ENCODE data around the gene GSDME.
A peak's percentile ranks its signal among the peaks of the same experiment; 100 is the strongest.

Gene GSDME

DNA sequence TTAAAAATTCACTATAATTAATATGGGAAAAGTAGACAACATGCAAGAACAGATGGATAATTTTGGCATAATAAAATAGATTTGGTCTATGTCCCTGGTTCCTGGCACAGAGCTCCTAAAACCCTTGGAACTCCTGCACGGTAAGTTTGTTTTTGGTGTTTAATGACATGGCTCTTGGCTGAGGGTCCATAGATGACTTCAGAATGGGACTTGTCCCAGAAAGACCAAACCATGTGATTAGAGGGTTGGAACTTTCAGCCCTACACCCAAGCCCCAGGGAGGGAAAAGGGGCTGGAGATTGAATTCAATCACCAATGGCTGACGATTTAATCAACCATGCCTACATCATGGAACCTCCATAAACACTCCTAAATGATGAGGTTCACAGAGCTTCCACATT lies 12.6 kb upstream of the GSDME start:
- H3K36me3 ChIP-seq (ENCODE audit: insufficient read depth, low read length): no peaks in the 10 kb centered on the region
- no peak overlapping the region for H3K9ac ChIP-seq (ENCODE audit: low read depth, low read length)
- H3K9me3 ChIP-seq (ENCODE audit: insufficient read depth, low read depth, low read length): no peaks in the 10 kb centered on the region
- 96% methylated on average over 2 of the region's 2 CpGs for WGBS
- no peaks in the 10 kb centered on the region for H3K4me1 ChIP-seq (ENCODE audit: insufficient read depth, low read length)
- H3K27ac ChIP-seq (ENCODE audit: low read depth, low read length): no peak overlapping the region
- H3K27me3 ChIP-seq (ENCODE audit: insufficient read depth, low read length): no peaks in the 10 kb centered on the region
- no peak overlapping the region for H3K4me3 ChIP-seq (ENCODE audit: low read length)

DNA sequence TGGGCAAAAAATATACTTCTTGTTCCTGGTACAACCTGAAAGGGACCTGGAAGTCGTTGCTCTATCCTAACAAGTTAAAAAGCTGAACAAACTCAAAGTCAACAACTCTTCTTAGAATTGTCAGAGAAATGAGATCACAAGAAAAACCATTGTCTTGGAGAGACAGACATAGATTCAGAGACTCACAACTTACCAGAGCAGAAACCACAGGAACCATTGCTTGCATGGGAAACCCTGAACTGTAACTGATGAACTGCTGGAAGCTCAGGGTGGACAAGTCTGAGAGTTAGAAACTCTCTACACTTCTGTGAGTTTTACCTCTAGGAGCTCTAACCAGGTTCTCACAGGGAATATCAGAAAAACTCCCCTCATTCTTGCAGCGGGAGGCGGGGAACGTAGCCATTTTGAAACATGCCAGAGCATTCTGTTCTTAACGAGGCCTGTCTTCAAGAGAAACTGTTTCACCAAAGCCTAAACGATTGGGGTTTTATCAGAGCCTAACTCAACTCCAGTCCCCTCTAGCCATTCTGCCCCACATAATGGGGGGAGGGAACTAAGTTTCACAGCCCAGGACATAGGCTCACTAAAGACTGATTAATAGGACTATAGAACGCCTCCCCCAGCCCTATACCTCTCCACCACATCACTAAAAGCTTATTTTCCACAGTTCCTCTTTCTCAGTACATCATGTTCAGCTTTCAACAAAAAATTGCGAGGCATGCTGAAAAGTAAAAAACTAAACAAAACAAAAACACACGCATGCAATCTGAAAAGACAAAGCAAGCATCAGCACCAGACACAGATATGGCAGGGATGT lies 12.0 kb upstream of the GSDME start:
- Histone ChIP-seq H3K9me3 (ENCODE audit: insufficient read depth, low read depth, low read length) (no peaks in the 10 kb centered on the region), H3K9ac (ENCODE audit: low read depth, low read length) (no peak overlapping the region), H3K4me3 (ENCODE audit: low read length) (no peak overlapping the region), H3K4me1 (ENCODE audit: insufficient read depth, low read length) (no peaks in the 10 kb centered on the region), H3K27ac (ENCODE audit: low read depth, low read length) (no peak overlapping the region), H3K36me3 (ENCODE audit: insufficient read depth, low read length) (no peaks in the 10 kb centered on the region), H3K27me3 (ENCODE audit: insufficient read depth, low read length) (no peaks in the 10 kb centered on the region)
- WGBS: 85% methylated on average over 9 of the region's 9 CpGs

DNA sequence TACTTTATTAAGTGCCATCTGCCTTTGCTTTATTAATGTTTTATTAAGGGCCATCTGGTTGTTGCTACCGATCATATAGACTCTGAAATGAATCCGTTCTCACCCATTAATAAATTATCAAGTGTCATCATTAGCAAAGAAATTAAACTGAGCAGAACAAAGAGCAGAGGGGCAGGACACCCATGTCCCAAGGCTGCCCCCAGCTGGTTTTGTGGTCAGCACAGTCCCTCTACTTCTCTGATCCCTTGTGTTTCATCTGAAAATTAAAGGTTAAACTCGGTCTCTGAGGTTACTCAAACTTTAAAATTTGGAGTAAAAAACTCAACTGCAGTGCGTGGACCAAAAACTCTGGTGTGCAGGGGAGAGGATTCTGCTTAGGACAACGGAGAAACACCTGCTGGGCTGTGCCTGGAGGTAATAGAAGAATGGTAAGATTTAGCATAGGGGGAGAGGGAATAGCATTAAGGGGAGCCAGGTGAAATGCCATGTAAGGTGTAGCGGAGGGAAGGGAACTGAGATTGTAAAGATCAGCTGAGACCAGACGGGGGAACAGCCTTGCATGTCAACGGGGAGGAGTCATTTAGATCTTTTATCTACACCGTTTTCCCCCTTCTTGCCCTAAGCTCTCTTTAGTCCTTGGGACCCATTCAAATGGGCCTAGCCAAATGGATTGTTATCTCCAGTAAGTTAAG lies 10.8 kb upstream of the GSDME start:
- H3K27ac ChIP-seq (ENCODE audit: low read depth, low read length): no peak overlapping the region
- H3K4me1 ChIP-seq (ENCODE audit: insufficient read depth, low read length): no peaks in the 10 kb centered on the region
- H3K9me3 ChIP-seq (ENCODE audit: insufficient read depth, low read depth, low read length): no peaks in the 10 kb centered on the region
- WGBS: 74% methylated on average over 9 of the region's 9 CpGs
- no peak overlapping the region for H3K9ac ChIP-seq (ENCODE audit: low read depth, low read length)
- no peaks in the 10 kb centered on the region for H3K27me3 ChIP-seq (ENCODE audit: insufficient read depth, low read length)
- no peaks in the 10 kb centered on the region for H3K36me3 ChIP-seq (ENCODE audit: insufficient read depth, low read length)
- no peak overlapping the region for H3K4me3 ChIP-seq (ENCODE audit: low read length)

DNA sequence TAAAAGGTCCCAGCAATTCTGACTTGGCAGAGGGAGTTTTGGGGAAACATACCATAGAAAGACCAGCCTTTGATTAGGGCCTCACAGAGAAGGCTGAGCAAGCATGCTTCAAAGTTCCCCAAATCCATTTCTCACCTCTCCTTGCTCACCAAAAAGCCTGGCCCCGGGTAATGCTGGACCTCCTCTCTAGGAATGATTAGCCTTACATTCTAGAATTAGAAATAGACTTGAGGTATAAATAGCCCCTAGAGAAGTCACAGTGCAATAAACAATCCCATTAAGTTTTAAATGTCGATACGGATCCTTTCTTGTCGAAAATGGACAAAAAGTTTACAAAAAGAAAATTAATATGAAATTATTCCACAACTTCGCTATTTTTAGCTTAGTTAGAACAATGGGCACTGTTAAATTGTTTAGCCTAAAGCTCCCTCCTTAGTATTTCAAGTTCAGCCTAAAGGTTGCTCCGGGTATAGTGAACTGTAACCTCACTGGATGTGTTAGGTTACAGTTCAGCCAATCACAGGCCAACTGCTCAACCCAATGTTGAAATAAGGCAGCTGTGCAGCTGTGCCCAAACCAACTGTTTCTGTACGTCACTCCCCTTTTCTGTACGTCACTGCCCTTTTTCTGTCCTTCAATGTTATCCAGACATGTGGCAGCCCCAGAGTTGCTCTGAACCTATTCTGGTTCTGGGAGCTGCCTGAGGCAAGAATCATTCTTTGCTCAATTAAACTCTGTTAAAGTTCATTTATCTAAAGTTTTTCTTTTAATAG lies 7.9 kb upstream of the GSDME start:
- Histone ChIP-seq H3K27me3 (ENCODE audit: insufficient read depth, low read length) (no peaks in the 10 kb centered on the region), H3K9me3 (ENCODE audit: insufficient read depth, low read depth, low read length) (no peaks in the 10 kb centered on the region), H3K4me3 (ENCODE audit: low read length) (no peak overlapping the region), H3K27ac (ENCODE audit: low read depth, low read length) (no peak overlapping the region), H3K9ac (ENCODE audit: low read depth, low read length) (no peak overlapping the region), H3K36me3 (ENCODE audit: insufficient read depth, low read length) (no peaks in the 10 kb centered on the region), H3K4me1 (ENCODE audit: insufficient read depth, low read length) (no peaks in the 10 kb centered on the region)
- WGBS: 89% methylated on average over 7 of the region's 8 CpGs

DNA sequence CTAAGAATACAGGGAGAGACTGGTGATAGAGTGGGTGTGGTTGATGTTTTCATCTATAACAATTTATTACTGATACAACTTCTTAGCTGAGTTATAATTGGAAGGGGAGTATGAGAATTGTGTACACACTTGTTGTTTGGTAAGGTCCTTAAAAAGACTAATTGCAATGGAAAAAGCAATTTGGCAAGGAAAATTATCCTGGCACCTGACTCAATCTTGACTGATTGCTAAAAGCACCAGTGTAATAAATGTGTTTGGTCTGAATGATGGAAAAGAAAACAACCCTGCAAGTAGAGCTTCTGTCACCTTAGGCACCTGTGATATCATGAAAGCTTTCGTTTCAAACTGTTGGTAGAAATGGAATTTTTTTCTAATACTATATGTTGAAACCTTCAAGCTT lies 6.7 kb upstream of the GSDME start:
- no peak overlapping the region for H3K4me3 ChIP-seq (ENCODE audit: low read length)
- no peaks in the 10 kb centered on the region for H3K9me3 ChIP-seq (ENCODE audit: insufficient read depth, low read depth, low read length)
- no peak overlapping the region for H3K27ac ChIP-seq (ENCODE audit: low read depth, low read length)
- H3K9ac ChIP-seq (ENCODE audit: low read depth, low read length): no peak overlapping the region
- WGBS: no CpG with 5 or more reads among the region's 1 CpG
- H3K36me3 ChIP-seq (ENCODE audit: insufficient read depth, low read length): no peaks in the 10 kb centered on the region
- H3K27me3 ChIP-seq (ENCODE audit: insufficient read depth, low read length): peaks cover 10% of the 10 kb centered on the region
- no peaks in the 10 kb centered on the region for H3K4me1 ChIP-seq (ENCODE audit: insufficient read depth, low read length)

DNA sequence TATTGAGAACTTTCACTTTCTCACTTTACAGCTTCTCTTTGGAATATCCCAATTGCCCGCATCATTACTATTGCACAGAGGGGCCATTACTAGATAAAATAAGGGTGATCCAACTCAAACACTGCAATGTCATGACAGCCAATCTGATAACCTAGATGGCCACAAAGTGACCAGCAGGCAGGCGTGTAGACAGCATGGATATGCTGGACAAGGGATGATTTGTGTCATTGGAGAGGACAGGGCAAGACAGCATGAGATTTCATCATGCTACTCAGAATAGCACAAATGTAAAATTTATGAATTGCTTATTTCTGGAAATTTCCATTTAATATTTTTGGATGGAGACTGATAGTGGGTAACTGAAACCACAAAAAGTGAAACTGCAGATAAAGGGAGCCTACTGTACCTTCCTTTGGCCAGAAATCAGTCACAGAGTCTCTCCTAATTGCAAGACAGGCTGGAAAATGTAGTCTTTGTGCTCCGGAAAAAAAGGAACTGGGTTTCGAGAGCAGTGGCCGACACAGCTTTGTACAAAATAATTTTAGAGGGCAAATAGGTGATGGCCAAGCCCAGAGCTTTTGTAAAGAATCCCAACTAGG lies 6.1 kb upstream of the GSDME start:
- WGBS: 95% methylated on average over 5 of the region's 5 CpGs
- Histone ChIP-seq H3K27me3 (ENCODE audit: insufficient read depth, low read length) (peaks cover 16% of the 10 kb centered on the region), H3K4me3 (ENCODE audit: low read length) (no peak overlapping the region), H3K9me3 (ENCODE audit: insufficient read depth, low read depth, low read length) (no peaks in the 10 kb centered on the region), H3K9ac (ENCODE audit: low read depth, low read length) (no peak overlapping the region), H3K36me3 (ENCODE audit: insufficient read depth, low read length) (no peaks in the 10 kb centered on the region), H3K27ac (ENCODE audit: low read depth, low read length) (no peak overlapping the region), H3K4me1 (ENCODE audit: insufficient read depth, low read length) (no peaks in the 10 kb centered on the region)

DNA sequence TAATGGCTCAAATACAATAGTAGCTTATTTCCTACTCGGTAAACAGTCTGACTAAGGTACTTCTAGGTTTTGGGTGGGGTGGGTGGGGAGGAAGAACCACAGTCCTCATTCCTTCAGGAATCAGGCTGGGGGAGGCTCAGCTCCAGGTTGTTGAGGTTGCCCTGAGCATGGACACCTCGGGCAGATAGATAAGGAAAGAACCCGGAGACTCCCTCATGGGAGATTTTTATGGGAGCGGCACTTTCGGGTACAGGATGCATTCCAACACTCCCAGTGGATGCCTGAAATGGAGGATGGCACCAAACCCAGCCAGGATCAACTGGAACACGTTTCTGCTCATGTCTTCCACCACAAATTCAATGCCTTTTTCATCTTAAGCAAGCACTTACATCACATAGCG lies 5.5 kb upstream of the GSDME start:
- 0 out of 2 replicates have a peak, but pooled peaks cover 2% of the 10 kb centered on the region for H3K4me1 ChIP-seq (ENCODE audit: insufficient read depth, low read length)
- WGBS: 88% methylated on average over 7 of the region's 7 CpGs
- no peak overlapping the region for H3K9ac ChIP-seq (ENCODE audit: low read depth, low read length)
- H3K27me3 ChIP-seq (ENCODE audit: insufficient read depth, low read length): peaks cover 22% of the 10 kb centered on the region
- no peaks in the 10 kb centered on the region for H3K9me3 ChIP-seq (ENCODE audit: insufficient read depth, low read depth, low read length)
- no peak overlapping the region for H3K27ac ChIP-seq (ENCODE audit: low read depth, low read length)
- no peaks in the 10 kb centered on the region for H3K36me3 ChIP-seq (ENCODE audit: insufficient read depth, low read length)
- H3K4me3 ChIP-seq (ENCODE audit: low read length): no peak overlapping the region

DNA sequence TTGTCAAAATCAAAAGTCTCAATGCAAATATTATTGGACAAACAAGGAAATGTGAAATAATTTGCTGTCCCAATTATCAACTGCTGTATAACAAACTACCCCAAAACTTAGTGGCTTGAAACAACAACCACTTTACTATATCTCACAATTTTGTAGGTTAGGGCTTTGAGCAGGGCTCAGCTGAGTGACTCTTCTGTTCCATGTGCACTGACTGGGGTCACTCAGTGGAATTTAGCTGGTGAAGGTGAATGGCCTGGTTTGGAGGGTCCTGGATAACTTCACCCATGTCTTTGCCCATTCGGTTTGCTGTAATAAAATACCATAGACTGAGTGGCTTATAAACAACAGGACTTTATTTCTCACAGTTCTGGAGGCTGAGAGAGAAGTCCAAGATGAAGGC lies 3.7 kb upstream of the GSDME start:
- Histone ChIP-seq H3K9me3 (ENCODE audit: insufficient read depth, low read depth, low read length) (no peaks in the 10 kb centered on the region), H3K36me3 (ENCODE audit: insufficient read depth, low read length) (no peaks in the 10 kb centered on the region), H3K9ac (ENCODE audit: low read depth, low read length) (no peak overlapping the region), H3K27ac (ENCODE audit: low read depth, low read length) (no peak overlapping the region), H3K4me3 (ENCODE audit: low read length) (no peak overlapping the region), H3K4me1 (ENCODE audit: insufficient read depth, low read length) (peaks cover 7% of the 10 kb centered on the region; the same call in 1 of the 2 replicates), H3K27me3 (ENCODE audit: insufficient read depth, low read length) (peaks cover 40% of the 10 kb centered on the region)
- WGBS: 83% methylated on average over 1 of the region's 1 CpG

DNA sequence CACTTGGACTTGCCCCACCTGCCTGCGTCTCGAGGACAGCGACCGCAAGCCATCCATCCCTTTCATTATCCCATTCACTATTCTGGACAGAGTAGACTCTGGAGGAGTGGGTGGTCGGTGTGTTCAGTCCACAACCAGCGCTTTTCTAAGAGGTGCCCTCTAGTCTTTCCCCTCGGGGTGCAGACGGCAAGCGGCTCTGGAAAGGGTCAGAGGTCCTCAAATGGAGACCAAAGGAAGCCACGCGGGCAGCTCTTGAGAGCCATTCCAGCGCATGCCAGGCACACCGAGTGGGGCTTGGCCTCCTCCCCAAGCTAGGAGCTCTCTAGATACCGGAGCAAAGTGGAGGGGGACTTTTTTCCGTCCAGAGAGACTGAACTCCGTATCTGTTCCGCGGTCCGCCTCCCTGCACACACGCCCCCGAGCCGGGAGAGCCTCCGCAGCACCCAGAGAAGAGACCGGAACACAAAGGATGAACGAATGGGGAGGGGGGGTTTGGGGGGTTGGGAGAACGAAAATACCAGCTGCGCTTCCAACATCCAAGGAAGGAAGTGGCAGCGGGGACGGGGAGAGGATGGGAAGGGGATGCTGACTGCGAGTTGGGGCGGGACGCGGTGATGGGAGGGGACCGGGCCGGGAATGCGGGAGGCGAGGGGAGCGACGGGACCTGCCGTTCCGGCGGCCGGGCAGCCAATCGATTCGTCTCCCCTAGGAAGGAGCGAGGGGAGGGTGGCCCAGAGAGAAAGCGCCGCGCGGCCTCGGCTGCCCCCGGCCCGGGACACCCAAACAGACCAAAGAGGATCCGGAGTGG lies 515 bp downstream of the GSDME start:
- Histone ChIP-seq H3K27me3 (ENCODE audit: insufficient read depth, low read length) (peaks cover 56% of the 10 kb centered on the region), H3K9me3 (ENCODE audit: insufficient read depth, low read depth, low read length) (no peaks in the 10 kb centered on the region), H3K9ac (ENCODE audit: low read depth, low read length) (peak overlapping the region; percentile 51; the same call in 1 of the 2 replicates), H3K36me3 (ENCODE audit: insufficient read depth, low read length) (no peaks in the 10 kb centered on the region), H3K4me3 (ENCODE audit: low read length) (peak overlapping the region; percentile 65), H3K27ac (ENCODE audit: low read depth, low read length) (no peak overlapping the region), H3K4me1 (ENCODE audit: insufficient read depth, low read length) (peaks cover 7% of the 10 kb centered on the region; the same call in 1 of the 2 replicates)
- 6% methylated on average over 54 of the region's 54 CpGs for WGBS

DNA sequence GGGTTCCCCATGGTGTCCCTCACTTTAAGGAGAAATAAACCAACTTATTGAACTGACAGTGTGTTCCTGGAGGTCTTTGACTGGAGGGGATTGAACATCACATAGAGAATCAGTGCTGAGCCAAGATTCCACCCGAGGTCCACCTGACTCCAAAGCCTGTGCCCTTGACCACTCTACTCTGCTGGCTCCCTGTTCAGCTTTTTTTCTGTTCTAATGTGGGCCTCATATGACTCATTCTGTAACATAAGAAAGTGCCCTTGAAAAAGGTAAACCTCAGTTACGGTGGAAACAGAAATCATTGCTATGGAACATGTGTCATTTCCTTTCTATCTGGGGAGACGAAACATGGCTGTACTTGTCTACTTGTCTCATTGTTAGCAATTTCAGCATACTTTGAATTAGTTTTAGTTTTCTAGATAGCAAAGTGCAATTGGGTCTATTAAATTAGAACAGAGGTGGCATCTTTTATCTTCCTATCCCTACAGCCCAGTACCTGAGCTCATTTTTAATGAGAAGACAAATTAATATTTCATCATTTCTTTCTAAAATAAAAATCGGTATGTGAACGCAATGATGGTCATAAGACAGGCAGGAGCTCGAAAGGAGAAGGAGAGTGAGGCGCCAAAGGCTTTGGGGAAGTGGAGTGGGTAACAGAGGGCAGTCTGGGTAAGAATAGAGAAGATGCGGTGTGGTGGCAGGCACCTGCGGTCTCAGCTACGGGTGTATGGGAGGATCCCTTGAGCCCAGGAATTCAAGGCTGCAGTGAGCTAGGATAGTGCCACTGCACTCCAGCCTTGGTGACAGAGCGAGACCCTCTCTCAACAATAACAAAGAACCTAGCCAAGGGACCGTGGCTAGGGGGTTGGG lies 1.5 kb downstream of the GSDME start:
- H3K36me3 ChIP-seq (ENCODE audit: insufficient read depth, low read length): no peaks in the 10 kb centered on the region
- WGBS: 90% methylated on average over 12 of the region's 12 CpGs
- no peak overlapping the region for H3K9ac ChIP-seq (ENCODE audit: low read depth, low read length)
- H3K4me1 ChIP-seq (ENCODE audit: insufficient read depth, low read length): peaks cover 7% of the 10 kb centered on the region; the same call in 1 of the 2 replicates
- H3K27me3 ChIP-seq (ENCODE audit: insufficient read depth, low read length): peaks cover 56% of the 10 kb centered on the region
- no peak overlapping the region for H3K27ac ChIP-seq (ENCODE audit: low read depth, low read length)
- H3K4me3 ChIP-seq (ENCODE audit: low read length): peak overlapping the region; percentile 65
- H3K9me3 ChIP-seq (ENCODE audit: insufficient read depth, low read depth, low read length): no peaks in the 10 kb centered on the region

All from HUES64 (cell line).